HG02588 (cell line): ENCODE measurements around the gene GLUD1.
"Not testable (repeated sequence)": the region's sequence is repeated elsewhere in the genome, so short reads cannot be mapped to it uniquely, and the experiment has no call there.

Experiments used
- ATAC-seq: cut with Tn5 transposase; IDR thresholded peaks from one replicate; pipeline ENCODE4 v1.9.1; 2021; ENCODE audit warnings: mild to moderate bottlenecking, moderate library complexity; ENCODE audit not compliant: unreplicated experiment

Gene GLUD1

DNA sequence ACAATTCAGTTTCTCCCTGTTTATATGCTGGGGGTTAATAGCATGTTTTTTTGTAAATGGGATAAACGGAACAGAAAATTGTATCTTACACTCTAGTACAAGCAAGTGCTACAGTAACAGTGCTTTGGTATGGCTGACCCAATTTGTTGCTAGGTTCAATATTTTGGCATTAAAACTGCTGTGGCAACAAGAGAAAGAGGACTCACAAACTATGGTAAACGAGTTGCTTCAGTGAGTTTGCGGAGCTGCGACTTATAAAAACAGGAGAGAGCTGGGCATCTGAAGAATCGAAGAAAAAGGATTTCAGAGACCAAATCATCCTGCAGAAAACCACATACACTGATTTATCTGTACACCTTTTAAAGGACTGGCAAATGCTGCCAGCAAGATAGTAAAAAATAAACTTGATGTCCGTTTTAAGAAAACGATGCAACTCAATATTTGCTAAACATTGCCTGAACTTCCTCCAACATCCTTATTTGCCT is 2.2 kb downstream of the GLUD1 start:
- ATAC-seq, result no peak

DNA sequence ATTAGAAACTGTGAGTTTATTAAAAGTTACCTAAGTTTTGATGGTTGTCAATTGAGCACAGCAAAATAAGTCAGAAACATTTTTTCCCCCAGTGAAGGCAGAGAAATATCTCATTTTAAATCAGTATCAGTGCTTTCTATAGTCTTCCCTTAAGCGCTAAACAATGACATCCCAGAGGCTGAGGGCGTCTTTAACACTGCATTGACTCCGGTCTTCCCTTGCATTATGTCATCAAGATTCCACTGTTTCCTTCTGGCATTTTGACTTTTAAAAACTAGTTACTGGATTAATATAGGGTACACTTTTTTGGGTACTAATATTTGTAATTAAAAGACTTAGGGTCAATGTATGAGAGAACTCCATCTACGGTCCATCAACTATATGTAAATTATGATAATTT is 3.9 kb downstream of the GLUD1 start:
- no peak for ATAC-seq

DNA sequence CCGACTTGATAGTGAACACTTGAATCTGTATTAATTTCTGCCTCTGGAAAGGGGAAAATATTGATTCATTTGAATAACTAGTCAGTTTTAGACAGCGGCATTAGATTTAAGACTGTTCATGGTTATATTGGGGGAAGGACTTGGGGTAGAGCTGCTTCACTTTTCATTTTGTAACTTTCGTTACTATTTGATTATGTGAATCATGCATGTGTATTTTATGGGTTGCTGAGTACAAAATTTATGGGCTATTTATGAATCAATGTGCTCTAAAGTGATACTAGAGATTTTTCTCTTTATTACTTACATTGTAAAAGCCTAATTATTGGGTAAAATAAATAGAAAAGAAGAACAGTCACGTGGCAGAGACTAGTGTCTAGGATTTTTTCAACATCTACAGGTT is 4.9 kb downstream of the GLUD1 start:
- ATAC-seq, result no peak

DNA sequence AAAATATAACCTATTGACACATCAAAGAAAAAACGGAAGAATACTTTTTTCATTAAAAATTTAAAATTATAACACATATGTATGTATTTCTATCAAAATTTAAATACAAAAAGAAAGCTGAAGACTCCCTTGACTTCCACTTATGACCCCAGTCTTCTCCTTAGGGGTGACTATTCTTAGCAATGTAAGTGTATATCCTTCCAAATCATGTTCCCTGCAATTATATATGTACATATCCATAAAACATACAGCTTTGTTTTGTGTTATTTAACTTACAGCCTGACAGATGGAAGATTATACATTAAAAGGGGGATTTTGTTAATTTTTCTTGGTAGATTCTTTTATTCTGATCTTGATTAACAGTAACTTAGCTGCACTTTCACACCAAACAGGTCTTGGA is 9.1 kb downstream of the GLUD1 start:
- no peak for ATAC-seq

DNA sequence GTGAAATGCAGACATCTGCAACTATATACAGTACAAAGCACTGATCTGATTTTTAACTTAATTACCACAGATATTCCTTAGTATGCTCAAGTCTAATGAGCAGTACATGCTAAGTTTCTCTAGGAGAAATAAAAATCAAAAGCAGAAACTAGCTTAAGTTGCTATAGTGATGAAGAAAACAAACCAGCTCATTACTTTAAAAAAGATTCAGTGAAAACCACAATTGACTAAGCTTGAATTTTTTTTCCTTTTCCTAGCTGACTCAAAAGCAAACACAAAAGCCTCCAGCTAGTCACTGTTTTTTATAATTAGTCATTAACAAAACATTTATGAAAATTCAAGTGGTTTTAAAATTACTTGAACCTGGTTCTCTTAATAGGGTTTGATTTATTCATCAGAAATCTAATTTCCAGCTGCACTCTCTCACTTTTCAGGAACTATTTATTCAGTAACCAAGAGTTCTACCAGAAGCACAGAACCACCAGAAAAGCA is 10.3 kb downstream of the GLUD1 start:
- ATAC-seq, result not testable (repeated sequence)

DNA sequence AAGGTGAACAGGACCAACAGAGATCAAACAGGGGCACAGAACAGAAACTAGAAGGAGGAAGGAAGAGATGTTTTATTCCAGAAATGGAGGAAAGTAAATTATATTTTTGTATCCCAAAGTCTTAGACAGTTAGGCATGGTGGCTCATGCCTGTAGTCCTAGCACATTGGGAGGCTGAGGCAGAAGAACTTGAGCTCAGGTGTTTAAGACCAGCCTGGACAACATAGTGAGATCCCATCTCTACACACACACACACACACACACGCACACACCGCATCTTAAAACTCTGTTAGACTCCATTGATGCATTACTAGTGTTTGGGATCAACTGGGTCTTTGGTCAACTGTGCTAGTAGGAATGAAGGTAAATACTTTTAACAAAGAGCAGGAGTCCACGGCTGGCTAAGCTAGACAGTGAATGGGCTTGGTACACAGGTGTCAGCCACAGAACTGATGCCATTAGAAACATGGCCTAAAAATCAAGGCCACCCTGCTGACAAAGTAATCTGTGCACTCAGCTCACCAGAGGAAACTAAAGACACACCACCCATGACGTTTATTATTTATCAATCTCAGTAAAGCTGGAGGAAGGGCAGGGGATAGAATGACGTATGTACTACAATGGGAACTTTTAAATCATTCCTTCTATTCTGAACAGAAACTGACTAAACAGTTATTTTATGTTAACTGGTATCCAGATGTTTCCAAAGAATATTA is 10.9 kb downstream of the GLUD1 start:
- not testable (repeated sequence) for ATAC-seq

DNA sequence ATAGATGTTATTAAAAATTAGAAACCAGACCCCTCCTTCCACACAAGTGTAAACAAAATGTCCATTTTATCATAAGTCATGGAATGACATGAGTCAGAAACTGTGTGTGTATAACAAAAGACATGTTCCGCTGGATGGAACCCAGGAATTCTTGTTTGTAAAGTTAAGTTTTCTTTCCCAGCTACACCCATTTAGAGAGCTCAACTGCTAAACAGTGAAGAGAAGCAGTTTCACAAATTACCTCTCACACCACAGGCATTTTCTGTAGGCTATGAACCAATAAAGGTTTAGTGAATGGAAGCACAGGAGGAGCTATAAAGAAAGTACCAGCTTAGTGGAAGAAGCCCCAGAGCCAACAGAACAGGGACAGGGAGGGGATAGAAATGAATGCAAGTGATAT is 12.4 kb downstream of the GLUD1 start:
- ATAC-seq, result not testable (repeated sequence)

DNA sequence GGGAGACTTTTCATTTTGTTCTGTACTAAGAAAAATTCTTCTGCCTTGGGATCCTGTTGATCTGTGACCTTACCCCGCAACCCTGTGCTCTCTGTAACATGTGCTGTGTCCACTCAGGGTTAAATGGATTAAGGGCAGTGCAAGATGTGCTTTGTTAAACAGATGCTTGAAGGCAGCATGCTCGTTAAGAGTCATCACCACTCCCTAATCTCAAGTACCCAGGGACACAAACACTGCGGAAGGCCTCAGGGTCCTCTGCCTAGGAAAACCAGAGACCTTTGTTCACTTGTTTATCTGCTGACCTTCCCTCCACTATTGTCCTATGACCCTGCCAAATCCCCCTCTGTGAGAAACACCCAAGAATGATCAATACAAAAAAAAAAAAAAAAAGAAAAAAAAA is 13.1 kb downstream of the GLUD1 start:
- not testable (repeated sequence) for ATAC-seq

DNA sequence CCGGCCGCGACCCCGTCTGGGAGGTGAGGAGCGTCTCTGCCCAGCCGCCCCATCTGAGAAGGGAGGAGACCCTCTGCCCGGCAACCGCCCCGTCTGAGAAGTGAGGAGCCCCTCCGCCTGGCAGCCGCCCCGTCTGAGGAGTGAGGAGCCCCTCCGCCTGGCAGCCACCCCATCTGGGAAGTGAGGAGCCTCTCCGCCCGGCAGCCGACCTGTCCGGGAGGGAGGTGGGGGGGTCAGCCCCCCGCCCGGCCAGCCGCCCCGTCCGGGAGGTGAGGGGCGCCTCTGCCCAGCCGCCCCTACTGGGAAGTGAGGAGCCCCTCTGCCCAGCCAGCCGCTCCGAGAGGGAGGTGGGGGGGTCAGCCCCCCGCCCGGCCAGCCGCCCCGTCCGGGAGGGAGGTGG is 14.0 kb downstream of the GLUD1 start:
- ATAC-seq, result not testable (repeated sequence)

DNA sequence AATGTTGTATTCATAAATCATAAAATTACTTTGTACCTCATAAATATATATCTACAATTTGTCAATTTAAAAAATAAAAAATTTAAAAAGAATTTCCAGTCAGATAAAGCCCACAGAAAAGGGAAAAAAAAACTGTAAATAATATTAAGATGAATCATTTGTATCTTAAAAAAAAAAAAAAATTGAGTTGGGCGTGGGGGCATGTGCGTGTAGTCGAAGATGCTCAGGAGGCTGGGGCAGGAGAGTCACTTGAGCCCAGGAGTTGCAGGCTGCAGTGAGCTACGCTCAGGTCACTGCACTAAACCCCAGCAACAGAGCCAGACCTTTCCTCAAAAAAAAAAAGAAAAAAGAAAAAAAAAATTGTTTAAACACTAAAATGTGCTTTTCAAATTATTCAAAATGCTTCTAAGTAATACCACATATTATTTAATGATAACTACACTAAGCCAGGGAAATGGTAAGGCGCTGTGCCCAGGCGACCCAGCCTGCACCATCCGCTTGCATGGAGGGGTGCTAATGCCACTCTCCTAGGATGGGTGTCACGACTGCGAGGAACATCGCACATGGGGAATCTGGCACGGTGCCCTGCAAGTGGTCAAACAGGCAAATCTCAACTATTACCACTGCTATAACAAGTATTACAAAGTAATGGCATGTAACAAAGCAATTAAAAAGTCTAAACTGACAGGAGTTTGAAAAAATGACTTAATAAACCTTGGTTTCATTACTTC is 15.4 kb downstream of the GLUD1 start:
- ATAC-seq, result no peak

DNA sequence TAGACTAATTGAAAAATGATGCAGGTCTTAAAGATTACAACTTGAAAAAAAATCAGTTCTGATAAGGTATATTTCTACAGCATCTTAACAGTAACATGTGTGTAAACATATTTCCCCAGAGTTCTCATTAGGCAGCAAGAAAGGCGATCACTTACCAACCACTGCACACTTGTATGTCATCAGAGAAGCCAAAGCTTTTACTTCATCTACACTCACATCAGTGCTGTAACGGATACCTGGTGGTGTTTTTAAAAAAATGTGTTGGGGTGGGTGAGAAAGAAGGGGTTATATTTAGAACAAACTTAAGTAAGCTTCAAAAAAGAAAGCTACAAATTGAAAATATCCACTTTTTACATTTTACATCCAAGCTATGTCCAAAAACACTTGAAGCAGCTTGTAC is 18.2 kb downstream of the GLUD1 start:
- not testable (repeated sequence) for ATAC-seq

DNA sequence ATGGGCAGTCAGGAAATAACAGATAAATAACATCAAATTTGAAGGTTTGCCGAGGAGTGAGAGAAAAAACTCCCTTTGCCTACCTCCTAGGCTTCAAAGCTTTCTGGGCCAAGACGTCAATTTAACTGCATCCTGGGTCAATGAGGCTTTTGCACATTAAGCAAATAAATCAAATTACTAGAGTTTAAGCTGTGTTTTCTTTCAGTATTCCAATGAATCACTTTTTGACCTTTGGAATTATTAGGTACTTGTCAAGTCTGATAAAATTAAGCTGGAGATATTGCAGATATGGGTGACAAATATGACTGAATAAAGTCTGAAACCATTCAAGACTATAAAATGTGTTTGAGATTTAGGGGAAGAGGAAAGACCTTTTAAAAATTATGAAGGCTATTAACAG is 22.2 kb downstream of the GLUD1 start:
- ATAC-seq, result no peak

DNA sequence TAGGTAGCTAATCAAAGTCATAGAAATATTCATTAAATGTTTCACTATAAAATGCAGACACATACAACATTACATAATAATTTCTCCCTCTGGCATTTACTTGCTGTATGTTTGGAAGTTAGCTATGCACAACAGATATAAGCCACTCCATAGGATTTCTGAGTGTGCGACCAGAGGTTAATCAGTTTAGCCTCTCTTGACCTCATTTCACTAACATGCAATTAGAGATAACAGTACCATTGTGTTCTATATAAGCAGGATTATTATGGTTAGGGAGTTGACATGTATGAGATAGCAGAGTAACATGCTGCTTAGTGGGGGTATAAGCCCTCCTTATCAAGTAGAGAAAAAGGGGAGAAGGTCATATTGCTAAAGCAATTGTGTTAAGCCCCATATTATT is 26.4 kb downstream of the GLUD1 start:
- no peak for ATAC-seq

DNA sequence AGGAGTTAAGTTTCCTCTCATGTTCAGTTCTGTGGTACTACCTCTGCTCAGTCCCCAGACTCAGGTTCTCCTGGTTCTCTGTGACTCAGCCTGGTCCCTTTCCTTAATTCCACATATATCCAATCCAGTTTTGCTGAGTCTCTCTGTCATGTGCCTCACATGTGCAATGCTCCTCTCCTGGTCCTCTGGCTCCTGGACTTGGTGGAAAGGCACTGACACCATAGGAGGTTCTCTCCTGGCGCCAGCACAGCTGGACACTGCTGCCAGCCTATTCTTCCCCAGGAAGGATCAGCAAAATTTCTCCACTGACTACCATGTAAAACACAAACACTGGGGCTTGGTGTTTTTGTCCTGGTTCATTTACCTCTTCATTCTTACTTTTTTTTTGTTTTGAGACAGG is 27.8 kb downstream of the GLUD1 start:
- no peak for ATAC-seq

DNA sequence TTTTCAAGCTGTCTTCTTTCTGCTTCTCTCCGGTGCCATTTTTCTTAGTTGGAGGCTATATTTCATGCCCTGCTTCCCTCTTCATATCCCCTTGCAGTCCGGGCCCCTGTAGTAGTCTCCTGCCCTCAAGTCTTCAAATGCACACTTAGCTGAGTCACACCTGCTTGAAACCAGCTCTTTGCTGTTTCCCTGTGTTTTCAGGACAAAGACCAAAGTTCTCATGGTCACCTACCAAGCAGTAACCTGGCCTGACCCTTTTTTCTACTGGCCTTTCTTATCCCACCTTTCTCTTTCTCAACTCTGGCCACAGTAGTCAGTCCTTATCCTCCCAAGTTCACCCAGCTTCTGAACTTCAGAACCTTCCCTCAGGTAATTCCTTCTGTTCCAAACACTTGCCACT is 28.5 kb downstream of the GLUD1 start:
- no peak for ATAC-seq

DNA sequence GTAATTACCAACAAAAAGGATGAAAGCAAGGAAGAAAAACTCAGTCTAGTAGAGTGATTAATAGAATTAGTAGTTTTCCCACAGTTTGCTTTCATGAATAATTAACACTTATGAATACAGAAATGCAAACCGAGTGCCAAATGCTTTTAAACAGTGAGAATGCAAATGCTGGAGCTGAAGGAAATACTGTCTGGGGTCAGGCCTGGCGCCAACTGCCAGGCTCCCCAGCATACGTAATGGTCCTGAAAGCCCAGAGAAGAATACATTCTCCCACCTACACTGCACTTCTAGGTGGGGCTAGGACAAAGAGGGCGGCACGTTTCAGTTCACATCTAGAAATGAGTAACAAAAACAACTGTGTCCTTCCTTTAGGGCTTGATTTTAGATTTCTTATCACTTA is 30.0 kb downstream of the GLUD1 start:
- ATAC-seq, result no peak

DNA sequence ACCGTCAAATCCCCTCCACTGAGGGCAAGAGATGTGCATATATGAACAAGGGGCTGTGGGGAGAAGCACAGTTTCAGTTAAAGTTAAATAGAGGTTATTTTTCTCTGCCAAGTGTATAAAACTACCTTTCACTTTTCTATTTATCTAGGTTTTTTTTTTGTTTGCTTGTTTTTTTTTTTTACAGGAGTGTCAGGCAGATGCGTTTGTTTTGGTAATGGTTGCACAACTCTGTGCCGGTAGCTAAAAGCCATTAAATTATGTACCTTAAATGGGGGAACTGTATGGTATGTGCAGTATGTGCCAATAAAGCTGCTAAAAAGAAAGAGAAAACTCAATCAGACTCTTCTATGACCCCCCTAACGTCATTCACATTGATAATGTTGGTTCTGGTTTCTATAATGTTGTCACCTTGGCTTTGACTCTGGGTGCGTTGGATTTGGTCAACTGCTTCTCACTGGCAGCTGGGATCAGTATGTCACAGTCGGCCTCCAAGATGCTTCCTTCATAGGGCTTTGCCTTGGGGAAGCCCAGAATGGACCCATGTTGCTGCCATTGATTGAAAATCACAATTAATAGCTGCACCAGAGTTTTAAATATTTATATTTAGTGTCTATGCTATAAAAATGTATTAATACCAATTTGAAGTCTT is 34.2 kb downstream of the GLUD1 start:
- no peak for ATAC-seq

DNA sequence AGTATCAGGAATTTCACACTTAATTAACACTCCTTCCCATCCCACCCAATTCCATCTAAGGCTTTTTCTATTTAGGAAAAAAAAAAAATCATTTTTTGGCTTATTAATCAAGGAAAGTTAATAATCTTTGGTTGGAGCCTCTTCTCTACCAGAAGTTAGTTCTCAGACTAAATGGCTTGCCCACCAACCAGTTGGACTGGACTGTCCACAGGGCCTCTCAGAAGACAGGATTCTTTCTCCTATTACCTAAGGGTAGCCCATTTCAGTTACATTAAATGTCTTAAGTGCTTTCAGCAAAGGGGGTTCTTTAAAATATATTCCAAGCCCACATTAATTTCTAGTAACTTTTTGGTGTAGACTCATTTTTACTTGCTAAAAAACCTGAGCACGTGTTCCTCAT is 35.2 kb downstream of the GLUD1 start:
- no peak for ATAC-seq

DNA sequence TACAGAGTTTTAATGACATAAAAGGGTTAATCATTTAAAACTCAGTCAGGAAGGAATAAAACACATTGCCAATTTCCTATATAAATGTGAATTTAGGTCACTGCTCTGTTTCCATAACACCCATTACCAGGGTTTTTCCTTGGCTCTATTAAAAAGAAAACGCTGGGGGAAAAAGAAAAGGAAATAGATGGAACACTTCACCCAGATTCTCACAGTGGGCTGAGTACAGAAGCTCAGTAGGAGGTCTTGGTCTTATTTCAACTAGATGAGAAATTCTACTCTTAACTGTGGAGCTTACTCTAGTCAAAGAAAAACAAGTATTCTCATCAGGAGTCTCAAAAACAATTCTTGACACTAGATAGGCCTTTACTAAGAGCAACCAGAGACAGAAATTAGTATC is 36.5 kb downstream of the GLUD1 start:
- no peak for ATAC-seq

DNA sequence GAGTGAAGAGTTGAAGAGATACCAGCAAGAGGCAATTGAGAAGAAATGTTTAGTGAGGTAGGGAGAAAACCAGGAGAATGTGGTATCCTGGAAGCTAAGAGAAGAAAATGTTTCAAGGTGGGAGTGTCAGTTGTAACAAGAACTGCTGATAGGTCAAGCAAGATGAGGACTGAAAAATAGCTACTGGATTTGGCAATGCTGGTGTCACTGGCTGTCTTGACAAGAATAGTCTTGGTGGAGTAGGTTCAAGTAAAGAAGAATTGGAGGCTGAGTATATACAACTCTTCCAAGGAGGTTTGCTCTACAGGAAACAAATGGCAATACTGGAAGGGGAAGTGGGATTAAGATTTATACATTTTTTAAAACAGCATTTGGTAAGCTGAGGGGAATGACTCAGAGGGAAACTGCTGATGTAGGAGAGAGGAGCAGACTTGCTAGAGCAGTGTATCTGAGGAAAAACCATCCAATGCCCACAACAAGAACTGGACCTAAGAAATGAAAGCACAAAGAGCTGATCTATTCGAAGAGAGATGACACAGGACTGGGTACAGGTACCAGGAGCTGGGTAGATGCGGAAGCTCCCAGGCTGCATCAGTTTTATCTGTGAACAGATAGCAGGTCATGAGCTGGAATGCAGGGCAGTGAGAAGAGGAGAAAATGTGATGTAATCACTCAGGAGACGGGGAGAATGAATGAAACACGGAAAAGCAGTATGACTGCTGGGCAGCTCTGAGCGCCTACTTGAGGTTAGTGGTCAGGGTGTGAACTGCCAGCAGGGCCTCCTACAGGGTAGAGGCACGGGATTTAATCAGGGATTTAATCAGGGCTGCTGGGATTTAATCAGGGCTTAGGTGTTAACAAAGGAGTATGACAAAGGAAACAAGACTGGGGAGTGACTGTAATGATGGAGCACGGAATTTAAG is 40.0 kb downstream of the GLUD1 start:
- ATAC-seq, result no peak
